Stimulated activated naive CD4-positive, alpha-beta T cell (primary cell): Measurements from ENCODE around the gene PLXNA4.

Experiments
- DNase-seq, 6 experiments: peaks; one replicate each; lab custom pipeline; 2025; lab: John Stamatoyannopoulos, UW

PLXNA4 gene

GRCh38 chr7:132564849-132565248 is 11.4 kb downstream of the PLXNA4 start:
- DNase-seq = no peak

GRCh38 chr7:132564090-132564489 is 12.2 kb downstream of the PLXNA4 start:
- DNase-seq = no peak

GRCh38 chr7:132562690-132563089 is 13.6 kb downstream of the PLXNA4 start:
- no peak for DNase-seq

- DNase-seq = no peak
Measured at GRCh38 chr7:132561763-132562162, 14.5 kb downstream of the PLXNA4 start.

GRCh38 chr7:132560825-132561529 is 15.3 kb downstream of the PLXNA4 start:
- no peak for DNase-seq

GRCh38 chr7:132560105-132560504 is 16.2 kb downstream of the PLXNA4 start:
- no peak for DNase-seq

GRCh38 chr7:132558815-132559214 is 17.5 kb downstream of the PLXNA4 start:
- no peak for DNase-seq

- DNase-seq = no peak
Measured at GRCh38 chr7:132557489-132558044, 18.7 kb downstream of the PLXNA4 start.

GRCh38 chr7:132554446-132554845 is 21.8 kb downstream of the PLXNA4 start:
- DNase-seq = no peak

GRCh38 chr7:132553031-132553430 is 23.2 kb downstream of the PLXNA4 start:
- no peak for DNase-seq

- no peak for DNase-seq
Measured at GRCh38 chr7:132551886-132552285, 24.4 kb downstream of the PLXNA4 start.

GRCh38 chr7:132551439-132551838 is 24.8 kb downstream of the PLXNA4 start:
- no peak for DNase-seq

- DNase-seq = no peak
Measured at GRCh38 chr7:132548489-132549078, 27.7 kb downstream of the PLXNA4 start.

GRCh38 chr7:132547821-132548220 is 28.4 kb downstream of the PLXNA4 start:
- no peak for DNase-seq

- no peak for DNase-seq
Measured at GRCh38 chr7:132546366-132547127, 29.7 kb downstream of the PLXNA4 start.

GRCh38 chr7:132545756-132546155 is 30.5 kb downstream of the PLXNA4 start:
- no peak for DNase-seq

GRCh38 chr7:132544999-132545398 is 31.3 kb downstream of the PLXNA4 start:
- DNase-seq = no peak

- no peak for DNase-seq
Measured at GRCh38 chr7:132544025-132544424, 32.2 kb downstream of the PLXNA4 start.

- no peak for DNase-seq
Measured at GRCh38 chr7:132542895-132543294, 33.4 kb downstream of the PLXNA4 start.

- no peak for DNase-seq
Measured at GRCh38 chr7:132541656-132542055, 34.6 kb downstream of the PLXNA4 start.

GRCh38 chr7:132537456-132538145 is 38.7 kb downstream of the PLXNA4 start:
- DNase-seq = no peak
